Spleen (tissue), 11 donors: ENCODE data around the gene PNMA8C. TPM values are rescaled to one million over a fixed set of nuclear protein-coding genes. Genes with fewer than 3 reads are reported as not detected.
"Not testable (repeated sequence)": the region's sequence is repeated elsewhere in the genome, so short reads cannot be mapped to it uniquely, and the experiment has no call there.

ENCODE experiments used
- DNase-seq: peaks from one replicate; pipeline ENCODE4 v3.0.0-alpha.2; 2020
- H3K27ac ChIP-seq, 8 donors: fragments of 200-600 bp; sonication (generic) in 7 of 8; 1 replicate in 4 of 8; 2 replicates in 4 of 8; pipeline versions ENCODE4 v1.5.0 to v1.8.0; 2016 to 2021; ENCODE audit warnings: inconsistent platforms in 4 of 8, mild to moderate bottlenecking in 4 of 8, moderate library complexity in 1 of 8
- H3K27me3 ChIP-seq, 7 donors: fragments of 200-600 bp; sonication (generic) in 6 of 7; replicated peaks in 1 of 7; 1 replicate in 4 of 7; 2 replicates in 3 of 7; pipeline versions ENCODE4 v1.5.0 to v1.8.0; 2016 to 2021; ENCODE audit warnings: inconsistent platforms in 3 of 7, mild to moderate bottlenecking in 1 of 7
- H3K36me3 ChIP-seq, 6 donors: fragments of 200-600 bp; sonication (generic) in 5 of 6; 1 replicate in 4 of 6; 2 replicates in 2 of 6; pipeline versions ENCODE4 v1.5.0 to v1.8.0; 2016 to 2021; ENCODE audit warnings: inconsistent platforms in 2 of 6
- H3K4me1 ChIP-seq, 6 donors: fragments of 200-600 bp; sonication (generic) in 5 of 6; 1 replicate in 3 of 6; 2 replicates in 3 of 6; pipeline versions ENCODE4 v1.5.0 to v1.8.0; 2016 to 2021; ENCODE audit warnings: inconsistent platforms in 3 of 6
- H3K4me3 ChIP-seq, 8 donors: fragments of 200-600 bp; sonication (generic) in 7 of 8; 1 replicate in 4 of 8; 2 replicates in 4 of 8; pipeline versions ENCODE4 v1.5.0 to v1.8.0; 2016 to 2021; ENCODE audit warnings: inconsistent platforms in 4 of 8, mild to moderate bottlenecking in 4 of 8, moderate library complexity in 2 of 8
- H3K9me3 ChIP-seq, 8 donors: fragments of 200-600 bp; sonication (generic) in 7 of 8; 1 replicate in 4 of 8; 2 replicates in 4 of 8; pipeline versions ENCODE4 v1.5.0 to v1.8.0; 2016 to 2021; ENCODE audit warnings: inconsistent platforms in 4 of 8
- POLR2A ChIP-seq, 3 donors: fragments of 450-650 bp; IDR thresholded peaks; one replicate each; pipeline ENCODE4 v1.5.1; 2017; ENCODE audit warnings: antibody characterized with exemption in 3 of 3, mild to moderate bottlenecking in 1 of 3
- POLR2AphosphoS5 ChIP-seq, 3 donors: sonication (generic); formaldehyde crosslinking; IDR thresholded peaks; one replicate each; pipeline ENCODE4 v1.5.1; 2017; ENCODE audit warnings: antibody characterized with exemption in 3 of 3
- WGBS, 5 donors: extraction: QIAGEN DNeasy Blood & Tissue Kit in 3 of 5; methylation state at CpG; one replicate each; pipeline versions ENCODE4 v1.1.5 to v1.1.7; 2013 to 2018; 5-methylcytosine and 5-hydroxymethylcytosine counted together
- intact Hi-C: fragments of 100-400 bp; cut with DNase I; formaldehyde crosslinking; loops from one replicate; pipeline ENCODE4 v1.15.0; 2023; ENCODE audit warnings: low total_unique reads
- polyA plus RNA-seq, 3 donors: library from polyadenylated mRNA; stranded (reverse); fragments of 200-250 nt; gene quantifications; one replicate each; pipeline ENCODE4 v1.2.1, GENCODE V29; 2013
- total RNA-seq, 7 donors: library from RNA; depleted of rRNA in 3 of 7; stranded (reverse); fragments of >200 nt in 3 of 7; fragmentation: NEBNext Ultra II Directional in 4 of 7; extraction: Animal tissue kit (Norgen Biotek cat#: 25700) in 4 of 7; gene quantifications; one replicate each; pipeline versions ENCODE4 v1.1.0 to v1.2.1, GENCODE V29; 2016 to 2021
- TF ChIP-seq, protein P1 (sequence below), 11 experiments: fragments of 200-600 bp in 7 of 11; fragments of 450-650 bp in 4 of 11; sonication (generic) in 4 of 11; IDR thresholded peaks in 8 of 11; conservative IDR thresholded peaks in 3 of 11; 1 replicate in 7 of 11; 2 replicates in 4 of 11; pipeline versions ENCODE4 v1.4.0 to v1.8.0; 2016 to 2021; ENCODE audit warnings: antibody characterized with exemption in 11 of 11, inconsistent platforms in 4 of 11, mild to moderate bottlenecking in 1 of 11
- donor health status: healthy with polysubstance abuse.
- donor health status: DM: no; HTN: no; CAD: no; lungs with moderate emphysema.
- donor health status: DM: no; HTN: no; CAD: no.
- donor health status: Bipolar disorder and iron deficiency.
- donor health status: healthy.
- donor health status: DM: no; HTN: no; CAD: no.
- donor health status: DM: yes; HTN: yes; CAD: no.

Gene PNMA8C
- total and polyA plus RNA-seq, 10 donors: 0.03 TPM; not detected in 9

- TF ChIP-seq POLR2AphosphoS5 (IDR thresholded peaks at IDR 0.05): no peak
- TF ChIP-seq POLR2A (IDR thresholded peaks at IDR 0.05): no peak
- TF ChIP-seq, protein P1, sequence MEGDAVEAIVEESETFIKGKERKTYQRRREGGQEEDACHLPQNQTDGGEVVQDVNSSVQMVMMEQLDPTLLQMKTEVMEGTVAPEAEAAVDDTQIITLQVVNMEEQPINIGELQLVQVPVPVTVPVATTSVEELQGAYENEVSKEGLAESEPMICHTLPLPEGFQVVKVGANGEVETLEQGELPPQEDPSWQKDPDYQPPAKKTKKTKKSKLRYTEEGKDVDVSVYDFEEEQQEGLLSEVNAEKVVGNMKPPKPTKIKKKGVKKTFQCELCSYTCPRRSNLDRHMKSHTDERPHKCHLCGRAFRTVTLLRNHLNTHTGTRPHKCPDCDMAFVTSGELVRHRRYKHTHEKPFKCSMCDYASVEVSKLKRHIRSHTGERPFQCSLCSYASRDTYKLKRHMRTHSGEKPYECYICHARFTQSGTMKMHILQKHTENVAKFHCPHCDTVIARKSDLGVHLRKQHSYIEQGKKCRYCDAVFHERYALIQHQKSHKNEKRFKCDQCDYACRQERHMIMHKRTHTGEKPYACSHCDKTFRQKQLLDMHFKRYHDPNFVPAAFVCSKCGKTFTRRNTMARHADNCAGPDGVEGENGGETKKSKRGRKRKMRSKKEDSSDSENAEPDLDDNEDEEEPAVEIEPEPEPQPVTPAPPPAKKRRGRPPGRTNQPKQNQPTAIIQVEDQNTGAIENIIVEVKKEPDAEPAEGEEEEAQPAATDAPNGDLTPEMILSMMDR (IDR thresholded peaks at IDR 0.05 in 8 of 11, conservative IDR thresholded peaks at IDR 0.05 in 3 of 11): no peak
- 46 to 60% (median 51%) methylated on average over 8 of the region's 8 CpGs for WGBS, 5 donors
- Histone ChIP-seq H3K36me3 (no peaks in the 10 kb centered on the region), H3K4me1 (peaks cover 0 to 8% (median 6%) of the 10 kb centered on the region in 6 donors), H3K27me3 (no peaks in the 10 kb centered on the region), H3K27ac (peak overlapping the region in 3 of 8 donors; percentile 39 to 52 (median 40)), H3K9me3 (no peaks in the 10 kb centered on the region), H3K4me3 (no peak overlapping the region)
- intact Hi-C loops: no loop called here
- no peak for DNase-seq
Measured at GRCh38 chr19:46442808-46443450, 14.2 kb upstream of the PNMA8C start.

DNA sequence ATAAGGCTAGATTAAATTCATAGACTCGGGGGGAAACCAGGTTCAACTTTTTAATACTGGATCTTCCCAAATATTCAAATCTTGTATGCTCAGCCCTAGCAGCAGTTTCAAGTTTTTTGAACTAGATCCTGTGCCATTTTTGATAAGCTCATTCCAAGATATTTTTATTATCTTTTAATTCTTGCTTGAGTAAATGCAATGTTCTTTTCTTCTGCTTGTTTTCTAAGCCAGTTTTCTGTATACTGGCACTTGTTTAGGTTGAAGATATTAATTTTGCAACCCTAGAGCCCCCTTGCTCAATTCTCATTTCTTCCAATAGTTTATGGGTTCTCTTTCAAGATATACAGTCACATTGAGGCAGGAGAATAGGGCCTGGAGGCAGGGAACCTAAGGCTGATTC is 13.1 kb upstream of the PNMA8C start:
- Histone ChIP-seq H3K4me1 (peaks cover 0 to 8% (median 6%) of the 10 kb centered on the region in 6 donors), H3K36me3 (no peaks in the 10 kb centered on the region), H3K9me3 (no peaks in the 10 kb centered on the region), H3K4me3 (no peak overlapping the region), H3K27ac (no peak overlapping the region), H3K27me3 (peaks cover 0 to 5% (median 0%) of the 10 kb centered on the region in 7 donors)
- DNase-seq: no peak
- TF ChIP-seq, protein P1 (IDR thresholded peaks at IDR 0.05 in 8 of 11, conservative IDR thresholded peaks at IDR 0.05 in 3 of 11): no peak
- TF ChIP-seq POLR2A (IDR thresholded peaks at IDR 0.05) (no peak), POLR2AphosphoS5 (IDR thresholded peaks at IDR 0.05) (no peak)
- intact Hi-C loops: no loop called here
- WGBS, 5 donors: 64 to 87% (median 84%) methylated on average over 1 of the region's 1 CpG

- 93 to 100% (median 97%) methylated on average over 4 of the region's 4 CpGs for WGBS, 5 donors
- H3K4me1 ChIP-seq, DNase-seq, H3K36me3 ChIP-seq, H3K4me3 ChIP-seq, intact Hi-C loops, H3K9me3 ChIP-seq, H3K27ac ChIP-seq: not testable (repeated sequence)
- peaks cover 0 to 61% (median 0%) of the 10 kb centered on the region in 7 donors for H3K27me3 ChIP-seq
Measured at GRCh38 chr19:46435689-46436088, 7.0 kb upstream of the PNMA8C start.

DNA sequence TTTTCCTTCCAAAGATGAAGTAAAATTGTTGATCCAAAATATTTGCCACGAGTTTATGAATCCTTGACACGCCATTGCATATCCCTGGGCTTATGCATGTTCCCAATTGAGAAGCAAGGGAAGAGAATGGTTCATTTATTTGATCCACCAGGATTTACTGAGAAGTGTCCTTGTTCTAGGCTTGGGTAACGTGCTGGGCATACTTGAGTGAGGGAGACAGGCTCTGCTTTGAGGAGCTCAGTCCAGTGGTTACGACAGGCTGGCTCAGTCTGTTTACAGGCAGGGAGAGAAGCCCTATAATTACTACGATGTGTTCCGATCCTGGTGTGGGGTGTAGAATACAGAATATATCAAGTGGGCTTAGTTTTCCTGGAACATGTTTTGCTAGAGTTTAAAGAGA is 6.3 kb upstream of the PNMA8C start:
- H3K27ac ChIP-seq: no peak overlapping the region
- intact Hi-C loops: no loop called here
- H3K36me3 ChIP-seq: no peaks in the 10 kb centered on the region
- DNase-seq: no peak
- WGBS, 5 donors: 56 to 66% (median 58%) methylated on average over 6 of the region's 6 CpGs
- peaks cover 0 to 67% (median 0%) of the 10 kb centered on the region in 7 donors for H3K27me3 ChIP-seq
- no peaks in the 10 kb centered on the region for H3K9me3 ChIP-seq
- no peak for TF ChIP-seq POLR2A (IDR thresholded peaks at IDR 0.05)
- TF ChIP-seq POLR2AphosphoS5 (IDR thresholded peaks at IDR 0.05): no peak
- TF ChIP-seq, protein P1 (IDR thresholded peaks at IDR 0.05 in 8 of 11, conservative IDR thresholded peaks at IDR 0.05 in 3 of 11): no peak
- H3K4me3 ChIP-seq: no peak overlapping the region
- H3K4me1 ChIP-seq: no peaks in the 10 kb centered on the region

DNA sequence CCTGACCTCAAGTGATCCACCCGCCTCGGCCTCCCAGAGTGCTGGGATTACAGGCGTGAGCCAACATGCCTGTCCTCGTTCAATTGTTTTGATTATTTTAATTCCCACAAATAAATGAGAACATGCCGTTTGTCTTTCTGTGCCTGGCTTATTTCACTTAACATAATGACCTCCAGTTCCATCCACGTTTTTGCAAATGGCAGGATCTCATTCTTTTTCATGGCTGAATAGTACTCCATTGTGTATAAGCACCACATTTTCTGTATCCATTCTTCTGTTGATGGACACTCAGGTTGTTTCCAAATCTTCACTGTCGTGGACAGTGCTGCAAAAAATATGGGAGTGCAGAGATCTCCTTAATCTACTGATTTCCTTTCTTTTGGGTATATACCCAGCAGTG is 4.7 kb upstream of the PNMA8C start:
- 68 to 82% (median 71%) methylated on average over 7 of the region's 7 CpGs for WGBS, 5 donors
- H3K27me3 ChIP-seq: peaks cover 0 to 80% (median 4%) of the 10 kb centered on the region in 7 donors
- H3K4me3 ChIP-seq, intact Hi-C loops, H3K36me3 ChIP-seq, H3K9me3 ChIP-seq, H3K27ac ChIP-seq, DNase-seq, H3K4me1 ChIP-seq: not testable (repeated sequence)
